Progenitor cell of endocrine pancreas (in vitro differentiated cells): Measurements from ENCODE around the gene DCTN2. TPM values are rescaled to one million over a fixed set of nuclear protein-coding genes. Genes with fewer than 3 reads are reported as not detected.
"Not testable (repeated sequence)": the region's sequence is repeated elsewhere in the genome, so short reads cannot be mapped to it uniquely, and the experiment has no call there.

Experiments
- DNase-seq: peaks from one replicate; pipeline ENCODE4 v3.0.0; 2021; ENCODE audit warnings: low spot score; ENCODE audit not compliant: unreplicated experiment
- H3K27ac Mint-ChIP-seq: 2 replicates; pipeline ENCODE4 v1.8.0; 2021; ENCODE audit warnings: mild to moderate bottlenecking, moderate library complexity, mixed read lengths
- H3K27me3 Mint-ChIP-seq: 2 replicates; pipeline ENCODE4 v1.8.0; 2021; ENCODE audit warnings: mixed read lengths
- H3K36me3 Mint-ChIP-seq: 2 replicates; pipeline ENCODE4 v1.8.0; 2022; ENCODE audit warnings: mixed read lengths; ENCODE audit not compliant: insufficient read depth
- H3K4me1 Mint-ChIP-seq: 2 replicates; pipeline ENCODE4 v1.8.0; 2021; ENCODE audit warnings: low read depth, mixed read lengths
- H3K4me3 Mint-ChIP-seq: 2 replicates; pipeline ENCODE4 v1.8.0; 2021; ENCODE audit warnings: low read depth, mild to moderate bottlenecking, moderate library complexity, mixed read lengths
- H3K9me3 Mint-ChIP-seq: 2 replicates; pipeline ENCODE4 v1.8.0; 2021; ENCODE audit warnings: low read depth, mixed read lengths
- total RNA-seq: library from RNA; stranded (reverse); gene quantifications from 2 replicates; pipeline ENCODE4 v1.2.1, GENCODE V29; 2021
- TF ChIP-seq, protein P1 (sequence below): fragments of 200-600 bp; sonication (generic); IDR thresholded peaks from one replicate; pipeline ENCODE4 v1.5.0; 2021; ENCODE audit warnings: antibody characterized with exemption, mild to moderate bottlenecking; ENCODE audit not compliant: unreplicated experiment

Gene DCTN2
- total RNA-seq, 1 donor from 2014 or later = 144 TPM

- Mint-ChIP-seq H3K4me1 (peaks cover 23% of the 10 kb centered on the region), H3K4me3 (peak within 1 kb of the TSS; percentile 94), H3K27me3 (peaks cover 3% of the 10 kb centered on the region), H3K36me3 (peaks cover 5% of the 10 kb centered on the region), H3K9me3 (no peaks in the 10 kb centered on the region), H3K27ac (peak within 1 kb of the TSS; percentile 97)
- TF ChIP-seq, protein P1, sequence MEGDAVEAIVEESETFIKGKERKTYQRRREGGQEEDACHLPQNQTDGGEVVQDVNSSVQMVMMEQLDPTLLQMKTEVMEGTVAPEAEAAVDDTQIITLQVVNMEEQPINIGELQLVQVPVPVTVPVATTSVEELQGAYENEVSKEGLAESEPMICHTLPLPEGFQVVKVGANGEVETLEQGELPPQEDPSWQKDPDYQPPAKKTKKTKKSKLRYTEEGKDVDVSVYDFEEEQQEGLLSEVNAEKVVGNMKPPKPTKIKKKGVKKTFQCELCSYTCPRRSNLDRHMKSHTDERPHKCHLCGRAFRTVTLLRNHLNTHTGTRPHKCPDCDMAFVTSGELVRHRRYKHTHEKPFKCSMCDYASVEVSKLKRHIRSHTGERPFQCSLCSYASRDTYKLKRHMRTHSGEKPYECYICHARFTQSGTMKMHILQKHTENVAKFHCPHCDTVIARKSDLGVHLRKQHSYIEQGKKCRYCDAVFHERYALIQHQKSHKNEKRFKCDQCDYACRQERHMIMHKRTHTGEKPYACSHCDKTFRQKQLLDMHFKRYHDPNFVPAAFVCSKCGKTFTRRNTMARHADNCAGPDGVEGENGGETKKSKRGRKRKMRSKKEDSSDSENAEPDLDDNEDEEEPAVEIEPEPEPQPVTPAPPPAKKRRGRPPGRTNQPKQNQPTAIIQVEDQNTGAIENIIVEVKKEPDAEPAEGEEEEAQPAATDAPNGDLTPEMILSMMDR = no peak
- peak; percentile 83 for DNase-seq
These were observed 44.1 kb upstream of the DCTN2 start, which contains the start of gene PIP4K2C for GRCh38 chr12:57590864-57591781. TSS of gene PIP4K2C (plus strand) at chr12:57591192. CDS start at chr12:57591290, 98 bp downstream.

- peaks cover 3% of the 10 kb centered on the region for H3K36me3 Mint-ChIP-seq
- H3K9me3 Mint-ChIP-seq = no peaks in the 10 kb centered on the region
- peak overlapping the region; percentile 94 for H3K4me3 Mint-ChIP-seq
- H3K27me3 Mint-ChIP-seq = peaks cover 5% of the 10 kb centered on the region
- DNase-seq = no peak
- peak overlapping the region; percentile 86 for H3K27ac Mint-ChIP-seq
- H3K4me1 Mint-ChIP-seq = peaks cover 23% of the 10 kb centered on the region
- TF ChIP-seq, protein P1 = no peak
These were observed 43.5 kb upstream of the DCTN2 start for GRCh38 chr12:57590479-57590863.

- not testable (repeated sequence) for H3K27ac Mint-ChIP-seq, H3K4me3 Mint-ChIP-seq, H3K36me3 Mint-ChIP-seq, H3K9me3 Mint-ChIP-seq, DNase-seq
- H3K27me3 Mint-ChIP-seq = peaks cover 19% of the 10 kb centered on the region
- H3K4me1 Mint-ChIP-seq = peaks cover 21% of the 10 kb centered on the region
These were observed 42.1 kb upstream of the DCTN2 start for GRCh38 chr12:57588951-57589610.

DNA sequence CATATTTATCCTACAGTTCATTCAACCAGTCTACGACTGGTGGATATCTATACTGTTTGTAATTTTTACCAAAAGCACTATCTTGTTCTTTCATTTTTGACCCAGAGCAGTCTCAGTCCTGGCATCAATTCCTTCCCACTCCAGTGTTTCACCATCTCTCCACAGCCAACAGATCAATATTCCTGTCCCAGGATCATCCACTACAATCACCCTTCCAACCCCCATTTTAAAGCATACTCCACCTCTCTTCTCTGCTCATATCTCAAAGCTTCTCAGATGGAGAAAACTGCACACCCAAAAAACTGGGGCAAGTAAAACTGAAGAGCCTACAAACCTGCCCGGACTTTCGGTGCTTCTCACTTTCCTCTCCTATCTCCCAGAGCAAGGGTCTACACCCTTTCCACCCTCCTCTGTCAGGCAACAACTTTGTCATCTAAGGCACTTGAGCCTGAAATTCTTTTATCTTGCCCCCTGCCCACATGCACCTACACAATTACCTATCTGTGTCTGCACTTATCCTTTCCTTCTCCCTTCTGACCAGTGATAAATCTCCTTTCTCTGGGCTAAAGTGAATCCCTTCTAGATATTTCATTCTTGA, 39.9 kb upstream of the DCTN2 start:
- Mint-ChIP-seq H3K4me3 (no peak overlapping the region), H3K9me3 (no peaks in the 10 kb centered on the region), H3K27me3 (peaks cover 25% of the 10 kb centered on the region), H3K27ac (no peak overlapping the region), H3K4me1 (peaks cover 6% of the 10 kb centered on the region), H3K36me3 (no peaks in the 10 kb centered on the region)
- TF ChIP-seq, protein P1 = no peak
- no peak for DNase-seq

- H3K9me3 Mint-ChIP-seq = no peaks in the 10 kb centered on the region
- no peak for DNase-seq
- H3K4me3 Mint-ChIP-seq = no peak overlapping the region
- no peaks in the 10 kb centered on the region for H3K36me3 Mint-ChIP-seq
- H3K27ac Mint-ChIP-seq = no peak overlapping the region
- peaks cover 25% of the 10 kb centered on the region for H3K27me3 Mint-ChIP-seq
- TF ChIP-seq, protein P1 = no peak
- H3K4me1 Mint-ChIP-seq = peaks cover 3% of the 10 kb centered on the region
These were observed 39.1 kb upstream of the DCTN2 start for GRCh38 chr12:57586128-57586527.
